GM21526 (cell line): Measurements from ENCODE around the gene CHD3.
"Not testable (repeated sequence)": the region's sequence is repeated elsewhere in the genome, so short reads cannot be mapped to it uniquely, and the experiment has no call there.

ENCODE experiments used
- ATAC-seq: cut with Tn5 transposase; IDR thresholded peaks from one replicate; pipeline ENCODE4 v1.9.1; 2021; ENCODE audit warnings: moderate library complexity; ENCODE audit not compliant: unreplicated experiment, low FRiP score

The CHD3 gene

GRCh38 chr17:7929158-7930023, 40.8 kb downstream of the CHD3 start, which contains the start of gene KCNAB3:
TSS of gene KCNAB3 (minus strand) at chr17:7929856. CDS start at chr17:7929435, 421 bp downstream.
- no peak for ATAC-seq

DNA sequence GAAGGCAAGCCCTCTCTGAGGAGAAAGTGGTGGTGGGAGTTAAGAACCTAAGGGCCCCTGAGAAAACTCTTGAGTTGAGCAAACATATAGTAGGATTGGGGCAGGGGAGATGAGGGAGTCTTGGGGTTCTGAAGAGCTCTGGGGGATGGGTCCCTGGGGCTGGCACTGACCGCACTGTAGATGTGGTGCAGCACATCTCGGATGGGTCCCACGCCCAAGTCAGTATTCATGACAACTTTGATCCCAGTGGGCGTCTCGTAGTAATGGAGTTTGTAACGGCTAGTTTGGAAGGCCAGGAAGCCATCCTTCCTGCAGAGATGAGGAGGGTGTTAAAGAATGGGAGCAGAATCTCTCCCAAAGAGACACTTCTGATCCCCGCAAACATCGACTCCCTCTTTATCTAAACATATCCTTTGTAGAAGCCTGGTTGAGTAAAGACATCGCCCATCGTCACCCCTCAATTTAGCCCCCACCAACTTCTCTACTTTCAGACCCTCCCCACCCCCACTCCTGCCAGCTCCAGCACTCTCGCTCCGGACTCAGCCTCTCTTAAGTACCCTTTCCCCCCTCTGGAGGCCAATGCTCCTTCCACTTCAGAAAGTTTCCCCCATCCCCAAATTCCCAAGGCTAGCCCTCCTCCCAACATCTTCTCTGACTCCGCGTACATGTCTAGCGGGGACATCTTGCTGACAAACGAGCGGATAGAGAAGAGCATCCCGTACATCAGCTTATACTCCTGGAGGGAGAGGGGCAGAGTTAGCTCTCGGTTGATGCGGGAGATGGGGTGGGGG, 42.4 kb downstream of the CHD3 start:
- ATAC-seq = no peak

DNA sequence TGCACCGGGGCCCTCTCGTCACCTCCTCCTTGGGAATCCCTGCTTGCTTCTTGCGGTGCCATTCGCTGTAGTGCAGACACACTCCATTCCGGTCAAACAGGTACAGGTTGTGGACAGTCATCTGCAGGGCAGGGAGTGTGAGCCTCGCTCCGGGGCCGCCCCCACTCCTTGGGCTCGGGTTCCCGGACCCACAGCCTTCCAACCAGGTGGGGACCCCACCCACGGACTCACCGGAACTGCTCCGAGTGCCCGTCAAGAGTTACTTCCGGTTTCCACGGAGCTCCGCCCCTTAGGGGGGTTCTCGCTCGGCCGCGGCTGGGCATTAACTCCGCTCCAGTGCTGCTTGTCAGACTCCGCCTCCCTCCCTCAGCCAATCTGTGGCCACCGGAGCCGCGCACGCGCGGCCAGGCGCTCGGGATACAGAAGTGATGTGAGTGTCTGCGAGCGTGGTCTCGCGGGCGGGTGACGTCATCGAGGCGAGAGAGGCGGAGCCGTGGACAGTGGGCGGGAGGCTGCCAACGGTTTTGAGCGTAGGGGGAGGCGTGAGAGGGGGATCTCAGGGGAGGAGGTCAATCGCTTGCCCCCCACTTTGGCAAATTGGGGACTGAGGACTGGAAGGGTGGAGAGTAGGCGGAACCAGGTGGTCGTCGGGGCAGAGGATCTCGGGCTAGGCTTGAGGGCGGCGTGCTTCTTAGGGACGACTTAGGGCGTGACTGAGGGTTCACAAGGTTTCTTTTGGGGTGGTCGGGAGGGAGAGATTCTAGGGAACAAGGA, 43.3 kb downstream of the CHD3 start, which contains the start of the genes CNTROB and TRAPPC1:
Gene CNTROB, plus strand, starts transcription at position 498 of the 774 bp plus-strand sequence. CDS start 874 bp downstream, outside the sequence.
Gene TRAPPC1, minus strand, starts transcription at position 238 of the 774 bp plus-strand sequence. Its CDS starts 117 bp downstream, at position 121.
- peak; percentile 87 for ATAC-seq

DNA sequence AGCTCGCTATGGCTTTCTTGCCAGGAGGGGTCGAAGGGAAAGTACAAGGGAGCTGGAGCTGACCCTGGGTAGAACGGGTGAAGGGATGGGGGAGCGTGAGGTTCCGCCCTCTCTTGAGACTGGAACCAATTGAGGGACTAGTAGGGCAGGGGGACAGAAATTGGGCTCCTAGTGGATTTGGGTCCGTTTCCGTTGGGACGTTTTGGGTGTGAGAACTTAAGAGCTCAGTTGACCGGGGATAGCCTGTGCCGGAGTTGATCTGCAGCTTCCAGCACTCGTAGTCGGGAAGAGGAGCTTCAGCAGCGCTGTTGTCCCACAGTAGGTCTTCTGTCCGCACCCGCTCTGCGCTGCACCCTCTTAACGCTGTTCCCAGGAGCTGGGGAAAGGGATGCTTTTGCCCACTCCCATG, 43.9 kb downstream of the CHD3 start:
- ATAC-seq = peak; percentile 8

DNA sequence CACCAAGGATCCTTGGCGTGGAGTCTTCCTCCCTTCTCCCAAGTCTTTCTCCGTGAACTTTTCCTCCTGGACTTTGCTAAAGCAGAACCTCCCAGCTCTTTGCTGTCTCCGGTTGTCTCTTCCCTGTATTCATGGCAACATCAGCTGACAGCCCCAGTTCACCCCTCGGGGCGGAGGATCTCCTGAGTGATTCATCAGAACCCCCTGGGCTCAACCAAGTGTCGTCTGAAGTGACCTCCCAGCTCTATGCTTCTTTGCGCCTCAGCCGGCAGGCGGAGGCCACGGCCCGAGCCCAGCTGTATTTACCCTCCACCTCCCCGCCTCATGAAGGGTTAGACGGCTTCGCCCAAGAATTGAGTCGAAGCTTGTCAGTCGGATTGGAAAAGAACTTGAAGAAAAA, 44.4 kb downstream of the CHD3 start:
- ATAC-seq = no peak

DNA sequence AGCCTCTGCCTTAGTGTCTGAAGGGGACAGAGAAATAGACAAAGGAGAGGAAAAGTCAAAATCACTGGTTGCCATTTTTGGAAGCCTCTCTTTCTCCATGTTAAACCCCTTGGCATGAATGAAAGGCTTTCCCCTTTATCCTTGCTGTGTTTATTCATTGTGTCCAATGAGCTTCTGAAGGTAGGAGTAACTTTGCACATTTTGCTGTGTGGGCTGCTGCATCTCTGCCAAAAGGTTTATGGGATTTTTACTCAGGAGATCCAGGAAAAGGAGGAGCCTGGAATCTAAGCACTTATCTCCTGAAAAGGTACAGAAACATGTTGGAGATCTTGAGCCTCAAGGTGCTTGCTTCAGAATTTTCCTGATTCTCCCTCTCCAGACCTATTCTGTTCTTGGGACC, 47.3 kb downstream of the CHD3 start:
- ATAC-seq = no peak

DNA sequence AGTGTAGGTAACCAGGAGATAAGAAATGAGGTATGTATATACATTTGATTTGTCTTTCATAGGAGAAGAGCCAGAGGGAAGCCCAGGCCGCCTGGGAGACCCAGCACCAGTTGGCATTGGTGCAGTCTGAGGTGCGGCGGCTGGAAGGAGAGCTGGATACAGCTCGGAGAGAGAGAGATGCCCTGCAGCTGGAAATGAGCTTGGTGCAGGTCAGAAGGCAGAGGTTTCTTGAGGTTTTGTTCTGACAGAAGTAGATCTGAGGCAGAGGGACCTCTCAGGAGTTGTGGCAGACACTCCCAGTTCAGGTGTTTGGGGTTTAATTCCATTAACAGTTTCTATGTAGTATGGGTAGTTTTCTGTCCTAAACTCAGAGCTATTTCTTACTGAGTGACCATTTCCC, 51.4 kb downstream of the CHD3 start:
- no peak for ATAC-seq

DNA sequence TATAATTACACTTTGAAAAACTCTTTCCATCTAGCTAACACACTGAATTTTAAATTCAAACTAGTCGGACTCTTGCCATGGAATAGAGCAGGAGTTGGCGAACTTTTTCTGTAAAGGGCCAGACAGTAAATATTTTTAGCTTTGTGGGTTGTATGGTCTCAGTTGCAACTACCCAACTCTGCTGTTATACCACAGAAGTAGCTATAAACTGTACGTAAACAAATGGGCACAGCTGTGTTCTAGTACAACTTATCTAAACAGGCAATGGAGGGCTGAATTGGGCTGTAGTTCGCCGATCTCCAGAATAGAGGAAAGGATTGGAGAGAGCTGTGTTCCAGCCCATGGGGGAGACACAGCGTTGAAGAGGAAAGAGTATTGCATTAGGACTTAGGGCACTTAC, 52.2 kb downstream of the CHD3 start:
- ATAC-seq = no peak

DNA sequence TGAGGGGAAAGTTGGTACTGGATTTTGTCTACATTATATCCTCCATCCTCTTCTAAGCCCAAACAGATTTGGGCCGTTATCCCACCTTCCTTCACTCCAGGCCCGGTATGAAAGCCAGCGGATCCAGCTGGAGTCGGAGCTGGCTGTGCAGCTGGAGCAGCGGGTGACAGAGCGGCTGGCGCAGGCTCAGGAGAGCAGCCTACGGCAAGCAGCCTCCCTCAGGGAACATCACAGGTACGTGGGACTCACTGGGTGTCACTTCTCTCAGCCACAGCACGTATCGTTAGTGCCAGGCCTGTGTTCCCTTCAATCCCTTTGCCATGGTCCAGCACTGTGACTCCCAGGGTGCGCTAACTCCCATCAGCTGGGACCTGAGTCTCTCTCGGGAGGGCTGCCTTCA, 54.7 kb downstream of the CHD3 start:
- ATAC-seq = no peak

DNA sequence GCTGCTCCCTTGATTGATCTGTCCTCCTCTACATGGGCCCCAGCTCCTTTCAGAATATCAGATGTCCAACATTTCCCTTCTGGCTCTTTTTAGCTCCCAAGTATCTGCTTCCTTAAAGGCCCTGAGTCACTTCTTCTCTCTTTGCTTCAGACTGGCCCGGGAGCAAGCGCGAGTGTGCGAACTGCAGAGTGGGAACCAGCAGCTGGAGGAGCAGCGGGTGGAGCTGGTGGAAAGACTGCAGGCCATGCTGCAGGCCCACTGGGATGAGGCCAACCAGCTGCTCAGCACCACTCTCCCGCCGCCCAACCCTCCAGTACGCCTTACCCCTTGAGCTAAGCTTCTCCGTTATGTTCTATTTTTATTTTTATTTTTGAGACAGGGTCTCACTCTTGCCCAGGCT, 55.7 kb downstream of the CHD3 start:
- ATAC-seq = no peak

- ATAC-seq = no peak
Observed at GRCh38 chr17:7945651-7946050, 57.1 kb downstream of the CHD3 start.

DNA sequence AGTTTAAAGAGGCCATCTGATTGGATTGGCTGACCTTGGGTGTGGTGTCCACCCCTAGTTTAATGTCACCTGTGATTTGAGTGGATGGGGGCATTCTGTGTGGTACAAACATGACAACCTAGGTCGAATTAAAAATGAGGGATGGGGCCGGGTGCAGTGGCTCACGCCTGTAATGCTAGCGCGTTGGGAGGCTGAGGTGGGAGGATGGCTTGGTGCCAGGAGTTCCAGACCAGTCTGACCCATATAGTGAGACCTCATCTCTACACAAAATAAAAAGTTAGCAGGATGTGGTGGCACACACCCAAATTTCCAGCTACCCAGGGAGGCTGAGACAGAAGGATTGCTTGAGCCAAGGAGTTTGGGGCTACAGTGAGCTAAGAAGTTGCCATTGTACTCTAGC, 57.9 kb downstream of the CHD3 start:
- ATAC-seq = no peak

DNA sequence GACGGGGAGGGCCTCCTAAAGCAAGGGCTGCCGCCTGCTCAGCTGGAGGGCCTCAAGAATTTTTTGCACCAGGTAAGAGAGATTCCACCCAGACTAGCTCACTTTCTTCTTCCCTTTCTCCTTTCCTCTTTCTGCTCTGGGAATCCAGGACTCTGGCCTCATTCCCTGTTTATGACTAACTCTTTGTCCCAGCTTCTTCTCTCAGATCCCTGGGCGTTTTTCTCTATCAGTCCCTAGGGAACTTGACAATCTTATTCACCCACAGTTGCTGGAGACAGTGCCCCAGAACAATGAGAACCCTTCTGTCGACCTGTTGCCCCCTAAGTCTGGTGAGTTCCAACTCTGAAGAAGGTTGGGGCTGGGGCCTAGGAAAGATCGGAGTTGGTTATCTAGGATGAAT, 59.1 kb downstream of the CHD3 start:
- ATAC-seq = no peak

DNA sequence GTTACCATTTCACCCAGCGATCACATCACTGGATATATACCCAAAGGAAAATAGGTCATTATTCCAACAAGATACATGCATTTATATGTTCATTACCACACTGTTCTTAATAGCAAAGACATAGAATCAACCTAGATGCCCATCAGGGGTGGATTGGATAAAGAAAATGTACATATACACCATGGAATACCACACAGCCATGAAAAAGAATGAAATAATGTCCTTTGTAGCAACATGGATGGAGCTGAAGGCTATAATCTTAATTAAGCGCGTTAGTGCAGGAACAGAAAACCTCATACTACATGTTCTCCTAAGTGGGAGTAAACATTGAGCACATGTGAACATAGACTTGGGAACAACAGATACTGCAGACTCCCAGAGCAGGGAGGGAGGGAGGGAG, 62.0 kb downstream of the CHD3 start:
- ATAC-seq = no peak

GRCh38 chr17:7951143-7951792, 62.7 kb downstream of the CHD3 start:
- peak; percentile 66 for ATAC-seq

DNA sequence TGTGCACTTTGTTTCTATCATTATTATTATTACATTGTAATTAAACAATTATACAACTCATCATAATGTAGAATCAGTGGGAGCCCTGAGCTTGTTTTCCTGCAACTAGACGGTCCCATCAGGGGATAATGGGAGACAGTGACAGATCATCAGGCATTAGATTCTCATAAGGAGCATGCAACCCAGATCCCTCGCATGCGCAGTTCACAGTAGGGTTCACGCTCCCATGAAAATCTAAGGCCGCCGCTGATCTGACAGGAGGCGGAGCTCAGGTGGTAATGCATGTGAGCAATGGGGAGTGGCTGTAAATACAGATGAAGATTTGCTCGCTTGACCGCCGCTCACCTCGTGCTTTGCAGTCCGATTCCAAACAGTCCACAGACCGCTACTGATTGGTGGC, 64.7 kb downstream of the CHD3 start:
- ATAC-seq = not testable (repeated sequence)

- no peak for ATAC-seq
Observed at GRCh38 chr17:7955414-7956227, 67.0 kb downstream of the CHD3 start.

GRCh38 chr17:7956228-7956965, 67.8 kb downstream of the CHD3 start:
- ATAC-seq = no peak
